Stomach (tissue), 19 donors: ENCODE data around the gene SEPTIN10. TPM values are rescaled to one million over a fixed set of nuclear protein-coding genes. Genes with fewer than 3 reads are reported as not detected.

ENCODE experiments used
- DNase-seq, 2 donors: peaks; one replicate each; pipeline versions ENCODE4 v3.0.0 to v3.0.0-alpha.2; 2013 to 2019
- H3K27ac ChIP-seq, 5 donors: fragments of 200-600 bp in 4 of 5; sonication (generic) in 4 of 5; one replicate each; pipeline ENCODE4 v1.5.1; 2013 to 2019; ENCODE audit warnings: mild to moderate bottlenecking in 1 of 5, moderate library complexity in 1 of 5
- H3K27me3 ChIP-seq, 3 donors: fragments of 200-600 bp; sonication (generic); one replicate each; pipeline ENCODE4 v1.5.1; 2017 to 2019; ENCODE audit warnings: mixed run types in 1 of 3
- H3K36me3 ChIP-seq, 4 donors: fragments of 200-600 bp; sonication (generic); 1 replicate in 3 of 4; 2 replicates in 1 of 4; pipeline ENCODE4 v1.5.1; 2016 to 2019
- H3K4me1 ChIP-seq, 4 donors: fragments of 200-600 bp; sonication (generic); one replicate each; pipeline ENCODE4 v1.5.1; 2016 to 2019
- H3K4me3 ChIP-seq, 4 donors: fragments of 200-600 bp; sonication (generic) in 3 of 4; one replicate each; pipeline ENCODE4 v1.5.1; 2016 to 2019; ENCODE audit warnings: mild to moderate bottlenecking in 1 of 4
- H3K9me3 ChIP-seq, 4 donors: fragments of 200-600 bp; sonication (generic); one replicate each; pipeline ENCODE4 v1.5.1; 2016 to 2019
- CTCF ChIP-seq, 7 experiments: fragments of 450-650 bp in 4 of 7; fragments of 200-600 bp in 3 of 7; sonication (generic) in 3 of 7; IDR thresholded peaks; one replicate each; pipeline ENCODE4 v1.5.1; 2016 to 2019; ENCODE audit warnings: antibody characterized with exemption in 7 of 7, control low read depth in 2 of 7, mild to moderate bottlenecking in 1 of 7
- EP300 ChIP-seq: sonication (generic); formaldehyde crosslinking; IDR thresholded peaks from one replicate; pipeline ENCODE4 v1.6.1; 2017; ENCODE audit warnings: antibody characterized with exemption
- POLR2A ChIP-seq, 4 donors: fragments of 450-650 bp; IDR thresholded peaks; one replicate each; pipeline ENCODE4 v1.6.1; 2016; ENCODE audit warnings: antibody characterized with exemption in 4 of 4, control low read depth in 2 of 4, mild to moderate bottlenecking in 1 of 4, moderate library complexity in 1 of 4
- POLR2AphosphoS5 ChIP-seq, 3 donors: sonication (generic); formaldehyde crosslinking; IDR thresholded peaks; one replicate each; pipeline ENCODE4 v1.6.1; 2016; ENCODE audit warnings: antibody characterized with exemption in 3 of 3
- WGBS, 5 donors: extraction: QIAGEN DNeasy Blood & Tissue Kit in 3 of 5; methylation state at CpG; one replicate each; pipeline versions ENCODE4 v1.1.5 to v1.1.7; 2013 to 2018; 5-methylcytosine and 5-hydroxymethylcytosine counted together
- intact Hi-C: fragments of 100-400 bp; cut with DNase I; formaldehyde crosslinking; loops from one replicate; pipeline ENCODE4 v1.15.1; 2023; ENCODE audit warnings: low total_unique reads
- long read RNA-seq, 10 donors: transcript quantifications; one replicate each; lab custom pipeline, GENCODE V29; 2026
- polyA plus RNA-seq, 3 donors: library from polyadenylated mRNA; stranded (reverse); fragments of 200-250 nt; gene quantifications; one replicate each; pipeline ENCODE4 v1.2.3, GENCODE V29; 2013
- total RNA-seq, 5 donors: library from RNA; depleted of rRNA; stranded (reverse); fragments of >200 nt; gene quantifications; one replicate each; pipeline versions ENCODE4 v1.1.0 to v1.2.3, GENCODE V29; 2014 to 2016
- donor health status: healthy with polysubstance abuse.
- donor health status: Bipolar disorder and iron deficiency.
- donor health status: healthy.

The SEPTIN10 gene
- total RNA-seq (100 to 1,000 TPM in 1 of 5 donors, 10 to 100 TPM in 4; 29.0 to 101 (median 54.9) TPM), polyA plus RNA-seq (10 to 100 TPM; 24.9 to 41.9 (median 31.0) TPM)
- long read RNA-seq, donor 1, partial matches to known transcripts = 0 of 3 reads
- long read RNA-seq, donor 1, other reads (novel, unspliced or antisense) = 0 of 3 reads
- long read RNA-seq, donor 2, transcript SEPT10-202 (11 exons, 3,071 nt) = major isoform, 9 of 10 reads
- long read RNA-seq, donor 2, partial matches to known transcripts = 0 of 10 reads
- long read RNA-seq, donor 2, other reads (novel, unspliced or antisense) = 0 of 10 reads
- long read RNA-seq, donor 3, partial matches to known transcripts = 0 of 4 reads
- long read RNA-seq, donor 3, other reads (novel, unspliced or antisense) = 0 of 4 reads
- long read RNA-seq, donor 4, partial matches to known transcripts = 0 of 1 reads
- long read RNA-seq, donor 4, other reads (novel, unspliced or antisense) = 0 of 1 reads
- long read RNA-seq, donor 5, partial matches to known transcripts = 5 of 10 reads
- long read RNA-seq, donor 5, other reads (novel, unspliced or antisense) = 0 of 10 reads
- long read RNA-seq, donor 6 = 0 reads
- long read RNA-seq, donor 7, partial matches to known transcripts = 0 of 8 reads
- long read RNA-seq, donor 7, other reads (novel, unspliced or antisense) = 0 of 8 reads
- long read RNA-seq, donor 8, partial matches to known transcripts = 0 of 5 reads
- long read RNA-seq, donor 8, other reads (novel, unspliced or antisense) = 0 of 5 reads
- long read RNA-seq, donor 9, transcript SEPT10-202 (11 exons, 3,071 nt) = major isoform, 5 of 5 reads
- long read RNA-seq, donor 9, partial matches to known transcripts = 0 of 5 reads
- long read RNA-seq, donor 9, other reads (novel, unspliced or antisense) = 0 of 5 reads
- long read RNA-seq, donor 10, partial matches to known transcripts = 0 of 3 reads
- long read RNA-seq, donor 10, other reads (novel, unspliced or antisense) = 0 of 3 reads

GRCh38 chr2:109613922-109614714, at the start of gene SEPTIN10, which contains the start of gene SOWAHC:
SEPTIN10 (minus strand) TSS chr2:109613966; CDS start chr2:109613827, 139 bp downstream.
SOWAHC (plus strand) TSS chr2:109614364; CDS start chr2:109614490, 126 bp downstream.
- TF ChIP-seq POLR2A (IDR thresholded peaks at IDR 0.05) (no peak), POLR2AphosphoS5 (IDR thresholded peaks at IDR 0.05) (peak; percentile 77 to 96 (median 93)), EP300 (peak; percentile 56), CTCF (IDR thresholded peaks at IDR 0.05) (no peak)
- Histone ChIP-seq H3K4me3 (peak within 1 kb of the TSS; percentile 47 to 89 (median 76)), H3K36me3 (no peaks in the 10 kb centered on the region), H3K4me1 (peaks cover 14 to 63% (median 46%) of the 10 kb centered on the region in 4 donors), H3K9me3 (no peaks in the 10 kb centered on the region), H3K27ac (peak within 1 kb of the TSS; percentile 94 to 100 (median 98)), H3K27me3 (peaks cover 0 to 27% (median 13%) of the 10 kb centered on the region in 3 donors)
- WGBS, 5 donors = 1 to 8% (median 2%) methylated on average over 48 to 100 of the region's 104 CpGs
- DNase-seq = peak; percentile 94 to 99
- intact Hi-C loops = no loop called here

- H3K36me3 ChIP-seq = no peaks in the 10 kb centered on the region
- peaks cover 0 to 15% (median 6%) of the 10 kb centered on the region in 4 donors for H3K4me1 ChIP-seq
- no peak for TF ChIP-seq POLR2A (IDR thresholded peaks at IDR 0.05)
- TF ChIP-seq EP300 = no peak
- no peak for TF ChIP-seq CTCF (IDR thresholded peaks at IDR 0.05)
- no peak for TF ChIP-seq POLR2AphosphoS5 (IDR thresholded peaks at IDR 0.05)
- intact Hi-C loops = no loop called here
- H3K9me3 ChIP-seq = no peaks in the 10 kb centered on the region
- no peak overlapping the region for H3K4me3 ChIP-seq
- H3K27ac ChIP-seq = peak overlapping the region in 1 of 5 donors; percentile 50
- no peak for DNase-seq
- no peaks in the 10 kb centered on the region for H3K27me3 ChIP-seq
Measured at GRCh38 chr2:109662889-109663288, 49.1 kb upstream of the SEPTIN10 start.

DNA sequence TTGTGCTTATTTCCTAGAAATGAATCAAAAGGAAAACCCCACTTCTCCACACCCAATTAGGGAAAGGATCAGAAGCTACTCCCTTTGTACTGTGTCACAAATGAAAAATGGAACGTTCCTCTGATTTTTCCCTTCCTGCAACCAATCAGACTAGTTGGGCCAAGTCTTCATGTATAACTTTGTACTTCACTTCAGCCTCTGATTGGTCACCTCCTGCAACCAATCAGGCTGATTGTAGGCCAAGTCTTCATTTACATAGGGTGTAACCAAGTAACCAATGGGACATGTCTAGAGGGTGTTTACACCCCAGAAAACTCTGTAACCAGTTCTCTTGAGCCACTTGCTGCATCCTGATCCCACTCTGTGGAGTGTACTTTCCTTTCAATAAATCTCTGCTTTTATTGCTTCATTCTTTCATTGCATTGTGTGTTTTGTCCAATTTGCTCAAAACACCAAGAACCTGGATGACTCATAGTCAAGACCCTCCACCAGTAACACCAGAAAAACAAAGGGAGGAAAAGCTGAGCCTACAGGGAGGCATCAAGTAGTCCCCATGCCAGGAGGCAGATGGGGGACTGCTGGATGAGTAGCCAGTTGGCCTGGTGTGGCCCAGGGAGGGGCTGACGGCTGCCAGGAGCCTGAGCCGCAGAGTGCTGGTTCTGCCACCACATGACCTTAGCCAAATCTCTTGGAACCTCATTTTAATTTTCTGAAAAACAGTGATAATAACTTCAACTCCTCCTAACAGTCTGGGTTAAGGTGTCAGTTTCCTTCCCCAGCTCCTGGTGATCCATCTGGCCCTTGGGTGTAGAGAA, 46.5 kb upstream of the SEPTIN10 start:
- no peak overlapping the region for H3K27ac ChIP-seq
- TF ChIP-seq POLR2AphosphoS5 (IDR thresholded peaks at IDR 0.05) (no peak), EP300 (no peak), CTCF (IDR thresholded peaks at IDR 0.05) (no peak)
- H3K9me3 ChIP-seq = no peaks in the 10 kb centered on the region
- DNase-seq = no peak
- peaks cover 0 to 15% (median 6%) of the 10 kb centered on the region in 4 donors for H3K4me1 ChIP-seq
- intact Hi-C loops = no loop called here
- no peaks in the 10 kb centered on the region for H3K36me3 ChIP-seq
- H3K4me3 ChIP-seq = no peak overlapping the region
- no peaks in the 10 kb centered on the region for H3K27me3 ChIP-seq
- WGBS, 5 donors = 77 to 90% (median 86%) methylated on average over 3 of the region's 3 CpGs
